Measurements from ENCODE around the gene SLC18A3.

SLC18A3 gene

GRCh38 chr10:49629431-49629881 is 19.3 kb downstream of the SLC18A3 start:
- no peak for DNase-seq

GRCh38 chr10:49631975-49632374 is 21.9 kb downstream of the SLC18A3 start:
- no peak for DNase-seq

DNA sequence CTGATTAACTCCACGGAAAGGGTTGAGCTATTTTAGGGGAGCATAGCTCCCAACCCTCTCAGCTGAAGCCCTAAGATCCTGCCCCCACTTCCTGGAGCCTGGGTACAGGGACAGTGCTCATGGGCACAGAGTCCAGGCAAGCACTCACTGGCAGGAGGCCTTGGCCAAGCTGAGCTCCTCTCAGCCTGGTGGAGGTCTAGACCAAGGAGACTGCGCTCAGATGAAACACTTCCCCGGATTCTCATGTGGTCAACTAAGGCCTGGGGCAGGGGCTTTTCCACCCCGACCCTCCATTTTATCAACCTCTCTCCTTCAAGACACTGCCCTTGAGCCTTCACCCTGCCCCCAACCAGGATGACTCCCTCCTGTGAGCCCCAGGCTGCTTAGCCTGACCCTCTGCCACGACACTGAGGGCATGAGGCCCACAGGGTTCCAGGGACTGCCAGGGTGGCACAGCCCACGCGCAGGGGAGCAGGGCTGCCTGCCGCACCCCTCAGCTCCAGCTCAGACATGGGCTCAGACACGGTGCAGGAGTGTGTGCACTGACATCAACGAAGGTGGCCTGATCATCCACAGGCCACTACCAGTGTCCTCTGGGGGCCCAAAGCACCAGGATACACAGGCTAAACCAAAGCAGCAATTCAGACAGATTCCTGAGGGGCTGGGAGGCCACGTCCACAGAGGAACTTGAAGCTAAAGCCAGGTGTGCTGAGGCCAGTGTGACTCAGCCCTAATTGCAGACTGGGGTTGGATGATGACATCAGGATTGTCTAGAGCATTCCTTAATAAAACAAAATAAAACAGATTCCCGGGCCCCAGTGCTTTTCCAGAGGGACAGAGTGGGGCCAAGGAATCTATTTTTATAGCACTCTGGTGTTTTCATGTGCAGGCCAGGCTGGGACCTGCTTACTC is 22.6 kb downstream of the SLC18A3 start:
- no peak for DNase-seq

DNA sequence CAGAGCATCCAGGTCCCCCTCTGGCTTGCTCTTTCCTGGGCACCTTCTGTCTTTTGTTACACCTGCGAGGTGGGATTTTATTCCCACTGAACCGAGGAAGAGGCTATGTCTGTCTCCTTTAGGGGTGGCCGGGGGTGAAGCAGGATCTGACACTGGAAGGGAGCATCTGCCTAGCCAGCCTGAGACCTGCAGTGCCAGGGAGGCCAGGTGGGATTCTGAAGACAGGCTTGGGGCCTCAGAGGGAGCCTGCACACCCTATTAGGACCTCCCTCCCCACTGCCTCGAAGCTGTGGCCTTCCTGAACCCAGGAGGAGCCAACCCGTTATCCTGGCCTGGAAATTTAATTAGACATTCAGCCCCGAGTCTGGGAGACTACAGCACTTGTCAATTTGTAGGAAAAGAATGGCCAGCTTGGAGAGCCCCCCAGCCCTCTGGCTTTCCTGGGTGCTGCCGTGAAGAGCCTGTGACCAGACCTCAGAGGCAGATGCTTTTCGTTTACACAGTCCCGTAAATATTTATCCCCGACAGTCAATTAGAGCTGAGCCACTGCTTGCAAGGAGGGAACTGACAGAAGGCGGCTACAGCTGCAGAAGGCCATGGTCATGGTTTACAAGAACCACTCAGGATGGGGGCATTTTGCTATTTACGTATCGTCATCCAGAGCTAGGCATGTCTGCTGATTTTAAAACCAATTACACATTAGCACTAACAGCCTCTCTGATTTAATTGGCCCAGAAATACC is 23.4 kb downstream of the SLC18A3 start:
- DNase-seq, result no peak

GRCh38 chr10:49634069-49634660 is 24.1 kb downstream of the SLC18A3 start:
- DNase-seq, result no peak

DNA sequence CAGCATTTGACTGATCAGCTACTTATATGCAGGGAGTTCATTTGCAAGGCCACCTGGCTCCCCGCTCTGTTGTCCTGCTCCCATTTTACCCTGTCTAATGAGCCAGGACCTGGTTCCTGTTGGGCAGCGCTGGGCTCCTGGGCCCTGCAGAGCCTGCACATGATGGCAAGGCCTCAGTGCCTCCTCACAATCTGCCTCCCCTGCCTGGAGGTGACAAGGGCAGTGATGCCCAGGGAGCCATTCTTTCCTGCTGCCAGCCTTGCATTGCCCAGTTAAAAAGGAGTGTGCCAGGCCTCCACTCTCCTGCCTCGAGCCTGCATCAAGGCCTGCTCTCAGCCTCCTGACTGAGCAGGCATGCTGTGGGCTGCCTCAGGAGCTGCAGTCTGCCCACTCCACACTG is 32.2 kb downstream of the SLC18A3 start:
- DNase-seq, result no peak

GRCh38 chr10:49643241-49644034 is 33.3 kb downstream of the SLC18A3 start:
- DNase-seq, result no peak

DNA sequence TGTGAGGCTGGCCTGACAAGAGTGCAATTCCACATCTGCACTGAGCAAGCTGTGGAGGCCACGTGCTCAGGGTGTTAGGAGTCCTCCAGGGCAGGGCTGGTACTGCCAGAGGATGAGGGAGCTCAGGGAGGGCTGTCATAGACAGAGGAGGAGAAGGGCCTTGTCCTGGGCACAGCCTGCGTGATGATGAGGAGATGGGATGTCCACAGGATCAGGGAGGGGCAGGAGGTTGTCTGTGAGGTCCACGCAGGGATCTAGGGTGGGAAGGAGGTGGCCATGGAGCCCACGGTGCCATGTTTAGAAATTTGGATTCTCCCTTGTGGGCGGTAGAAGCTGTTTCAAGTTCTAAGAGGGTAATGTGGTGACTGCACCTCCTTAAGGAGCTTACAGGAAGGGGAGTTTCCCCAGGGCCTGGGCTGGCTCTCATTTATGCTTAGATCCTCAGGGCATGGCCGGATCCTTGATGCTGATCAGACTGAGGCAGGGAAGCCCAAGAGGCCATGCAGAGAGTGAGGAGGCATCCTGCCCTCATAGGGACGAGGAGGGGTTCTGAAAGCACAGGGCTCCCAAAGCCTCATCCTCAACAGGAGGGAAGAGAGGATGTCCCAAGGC is 34.0 kb downstream of the SLC18A3 start:
- DNase-seq, result no peak

DNA sequence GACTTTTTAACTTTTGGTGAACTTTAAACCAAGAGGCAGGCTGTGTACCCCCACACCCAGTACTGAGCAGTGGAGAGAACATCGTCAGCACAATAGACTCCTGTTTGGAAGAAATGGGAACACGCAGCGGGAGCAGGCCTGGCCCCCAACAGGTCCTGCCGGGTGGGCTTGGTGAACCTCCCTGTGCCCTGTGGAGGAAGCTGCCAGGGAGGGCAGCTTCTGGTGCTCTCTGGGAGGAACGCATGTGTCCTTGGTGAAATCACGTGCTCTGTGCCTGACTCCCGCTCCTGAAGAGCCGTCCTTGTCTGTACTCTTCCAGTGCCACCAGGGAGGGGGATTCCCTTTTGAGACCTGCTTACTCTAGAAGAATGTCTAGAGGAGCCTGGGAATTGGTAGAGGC is 35.3 kb downstream of the SLC18A3 start:
- no peak for DNase-seq

DNA sequence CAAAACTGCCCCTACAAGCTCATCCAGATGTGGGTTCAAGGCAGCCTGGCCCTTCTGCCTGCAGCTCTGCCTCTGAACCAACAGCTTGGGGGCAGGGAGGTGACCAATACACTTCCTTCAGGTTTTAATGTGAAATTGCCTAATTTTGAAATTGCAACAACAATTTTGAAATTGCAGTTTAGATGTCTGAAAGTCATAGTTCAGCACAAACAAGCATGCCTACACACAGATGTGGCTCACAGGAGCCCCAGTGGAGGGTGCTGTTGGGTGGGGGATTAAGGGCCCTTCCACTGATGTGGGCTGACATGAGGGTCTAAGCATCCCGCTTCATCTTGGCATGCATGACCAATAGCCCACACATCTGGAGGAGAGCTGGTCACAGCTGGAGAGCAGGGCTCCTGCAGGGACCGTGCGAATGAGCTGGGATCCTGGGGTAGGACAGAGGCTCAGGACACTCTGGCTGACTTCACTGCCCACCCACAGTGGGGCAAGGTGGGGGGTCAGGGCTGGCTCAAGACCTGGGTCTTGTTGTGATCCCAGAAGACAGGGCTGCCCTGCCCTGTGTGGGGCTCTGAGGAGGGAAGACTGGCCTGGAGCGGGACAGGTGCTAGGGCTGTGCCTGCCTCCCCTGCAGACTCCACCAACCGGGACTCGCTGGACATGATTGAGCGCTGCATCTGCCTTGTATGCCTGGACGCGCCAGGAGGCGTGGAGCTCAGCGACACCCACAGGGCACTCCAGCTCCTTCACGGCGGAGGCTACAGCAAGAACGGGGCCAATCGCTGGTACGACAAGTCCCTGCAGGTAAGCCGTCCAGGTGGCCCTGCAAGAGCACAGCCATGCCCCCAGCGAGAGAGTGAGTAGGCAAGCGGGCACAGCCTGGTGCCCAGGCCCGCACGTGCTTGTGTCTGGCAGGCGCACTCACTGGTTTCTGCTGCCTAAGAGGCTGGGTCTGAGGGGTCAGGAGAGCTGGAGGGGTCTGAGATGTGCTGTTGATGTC is 36.1 kb downstream of the SLC18A3 start:
- DNase-seq, result no peak

DNA sequence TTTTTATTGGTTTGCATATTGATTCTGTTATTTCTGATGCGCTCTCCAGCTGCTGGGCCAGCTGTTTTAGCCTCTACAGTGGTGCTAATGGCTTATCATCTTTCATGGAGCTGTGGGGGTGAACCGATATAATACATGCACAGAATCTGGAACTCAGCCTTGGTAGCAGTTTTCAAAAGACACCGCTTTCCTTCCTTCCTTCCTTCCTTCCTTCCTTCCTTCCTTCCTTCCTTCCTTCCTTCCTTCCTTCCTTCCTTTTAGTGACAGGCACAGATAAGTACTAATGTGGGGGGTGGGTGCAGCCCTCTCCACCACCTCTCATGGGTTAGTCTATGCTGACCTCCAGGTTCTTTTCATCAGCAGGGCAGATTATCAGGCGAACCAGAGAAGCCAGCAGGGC is 37.4 kb downstream of the SLC18A3 start:
- DNase-seq, result no peak

DNA sequence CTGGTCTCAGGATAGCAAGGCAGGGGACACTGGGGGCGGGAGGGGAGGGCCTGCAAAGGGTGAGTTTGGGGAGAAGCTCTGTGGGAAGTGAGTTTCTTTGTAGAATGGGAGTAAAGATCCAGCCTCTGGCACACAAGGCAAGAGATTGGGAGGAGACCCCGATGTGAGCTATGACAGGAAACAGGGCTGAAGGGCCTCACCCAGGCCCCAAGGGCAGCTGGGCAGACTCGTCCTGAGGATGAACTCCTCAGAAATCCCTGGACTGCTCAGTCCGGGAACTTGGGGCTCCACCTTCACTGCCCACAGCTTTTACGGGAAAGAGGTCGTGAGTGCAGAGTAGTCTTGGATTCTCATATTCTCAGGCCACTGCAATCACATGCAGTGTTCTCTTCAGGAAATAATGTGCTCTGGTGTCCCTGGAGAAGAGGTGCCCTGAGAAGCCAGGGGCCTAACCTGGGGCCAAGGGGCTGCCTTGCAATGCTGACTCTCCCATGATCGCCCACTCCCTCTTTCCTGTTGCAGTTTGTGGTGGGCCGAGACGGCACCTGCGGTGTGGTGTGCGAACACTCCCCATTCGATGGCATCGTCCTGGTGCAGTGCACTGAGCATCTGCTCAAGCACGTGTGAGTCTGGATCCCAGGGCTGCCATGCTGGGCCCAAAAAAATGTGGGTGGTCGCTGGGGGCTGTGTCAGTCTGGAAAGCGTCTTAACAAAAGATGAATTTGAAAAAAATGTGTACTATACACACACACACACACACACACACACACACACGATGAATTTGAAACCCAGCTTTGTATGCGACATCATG is 38.1 kb downstream of the SLC18A3 start:
- DNase-seq, result no peak

DNA sequence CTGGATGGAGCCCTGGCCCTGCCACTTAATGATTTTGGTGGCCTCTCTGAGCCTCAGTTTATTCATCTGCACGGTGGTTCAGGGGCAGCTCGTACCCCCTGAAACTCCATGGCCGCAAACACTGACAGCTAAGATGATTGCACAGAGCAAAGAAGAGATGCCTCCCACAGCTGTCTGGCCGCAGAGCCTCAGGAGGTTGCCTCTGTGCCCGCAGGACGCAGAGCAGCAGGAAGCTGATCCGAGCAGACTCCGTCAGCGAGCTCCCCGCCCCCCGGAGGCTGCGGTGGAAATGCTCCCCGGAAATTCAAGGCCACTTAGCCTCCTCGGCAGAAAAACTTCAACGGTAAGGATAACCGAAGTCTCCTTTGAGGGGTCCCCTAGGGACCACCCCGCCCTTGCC is 39.2 kb downstream of the SLC18A3 start:
- DNase-seq, result no peak

DNA sequence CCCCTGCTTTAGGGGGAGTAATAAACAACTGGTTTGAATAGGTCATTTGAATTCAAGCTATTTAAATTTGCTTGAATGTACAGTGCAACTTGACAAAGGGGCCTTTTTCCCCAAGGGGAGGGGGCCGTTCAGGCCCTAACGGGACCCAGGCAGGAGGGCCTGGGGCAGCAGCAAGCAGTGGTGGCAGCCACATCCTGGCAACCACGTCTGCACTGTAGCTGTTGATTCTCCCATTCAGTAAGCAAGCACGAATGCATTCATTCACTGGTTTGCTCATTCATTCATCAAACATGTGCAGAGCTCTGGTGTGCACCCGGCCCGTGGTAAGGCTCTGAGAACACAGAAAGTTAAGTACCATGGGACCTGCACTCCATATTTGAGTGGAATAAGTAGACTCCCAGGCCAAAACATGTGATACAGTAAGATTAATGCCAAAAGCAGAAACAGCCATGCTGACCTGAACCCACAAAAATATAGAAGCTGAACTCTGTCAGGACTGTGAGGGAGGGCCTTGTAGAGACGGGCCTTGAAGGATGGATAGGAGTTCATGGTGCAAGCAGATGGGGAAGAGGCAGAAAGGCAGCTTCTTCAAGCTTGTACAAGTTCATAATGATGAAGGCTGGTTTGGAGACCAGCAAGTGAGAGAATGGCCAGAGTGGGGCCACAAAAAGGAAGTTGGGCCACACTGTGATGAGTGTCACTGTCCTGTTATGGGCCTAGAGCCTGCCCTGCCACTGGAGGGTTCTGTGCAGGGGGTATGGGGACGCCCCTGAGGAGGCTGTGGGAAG is 40.0 kb downstream of the SLC18A3 start:
- DNase-seq, result no peak

- DNase-seq, result no peak
These were observed 40.6 kb downstream of the SLC18A3 start for GRCh38 chr10:49650724-49651034.

DNA sequence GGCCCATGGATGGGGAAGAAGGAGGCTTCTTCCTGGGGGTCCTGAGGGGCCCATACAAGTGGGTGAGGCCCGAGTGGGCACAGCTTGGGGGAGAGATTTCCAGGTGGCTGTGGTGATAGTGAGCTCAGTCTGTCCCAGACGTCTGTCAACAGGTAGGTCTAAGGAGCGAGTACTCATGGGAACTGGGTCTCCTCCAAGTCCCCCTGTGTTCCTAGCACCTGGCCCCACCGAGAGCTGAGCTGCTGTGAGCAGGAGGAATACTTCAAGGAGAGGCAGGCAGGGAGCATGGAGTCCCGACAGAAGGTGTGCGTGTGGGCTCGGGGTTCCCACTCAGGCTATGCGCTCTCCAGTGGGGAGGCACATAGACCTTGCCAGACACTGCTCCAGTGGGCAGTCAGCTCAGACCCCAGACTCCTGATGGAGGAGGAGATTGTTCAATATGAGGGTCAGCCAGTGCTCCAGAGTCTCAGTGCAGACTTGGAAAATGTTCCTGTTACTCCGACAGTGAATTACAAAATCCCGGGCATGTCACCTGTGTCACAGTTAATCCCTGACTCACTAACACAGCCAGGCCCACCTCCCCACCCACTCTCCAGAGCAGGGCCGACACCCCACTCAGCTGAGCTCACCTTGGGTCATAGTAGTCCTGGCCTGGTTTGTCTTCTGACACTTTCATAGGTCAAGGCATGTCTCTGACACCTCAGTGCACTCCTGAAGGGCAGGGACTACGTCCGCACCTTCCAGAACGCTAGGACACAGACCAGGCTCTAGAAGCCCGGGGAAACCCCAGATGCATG is 41.1 kb downstream of the SLC18A3 start:
- no peak for DNase-seq

DNA sequence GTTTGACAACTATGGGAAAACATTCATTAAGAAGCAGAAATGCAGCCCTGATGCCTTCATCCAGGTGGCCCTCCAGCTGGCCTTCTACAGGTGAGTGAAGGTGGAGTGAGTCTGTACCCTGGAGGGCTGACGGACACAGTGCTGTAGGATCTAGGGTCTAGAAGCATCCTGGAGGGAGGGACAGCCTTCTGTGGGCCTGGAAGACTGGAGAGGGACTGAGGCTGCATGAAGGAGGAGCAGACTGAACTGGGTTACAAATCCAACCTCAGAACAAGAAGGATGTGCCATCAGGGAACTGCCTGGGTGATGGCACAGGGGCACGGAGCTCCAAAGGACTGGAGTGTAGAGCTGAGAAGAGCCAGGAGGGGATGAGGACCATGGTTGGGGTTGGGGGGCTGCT is 41.8 kb downstream of the SLC18A3 start:
- DNase-seq, result no peak

DNA sequence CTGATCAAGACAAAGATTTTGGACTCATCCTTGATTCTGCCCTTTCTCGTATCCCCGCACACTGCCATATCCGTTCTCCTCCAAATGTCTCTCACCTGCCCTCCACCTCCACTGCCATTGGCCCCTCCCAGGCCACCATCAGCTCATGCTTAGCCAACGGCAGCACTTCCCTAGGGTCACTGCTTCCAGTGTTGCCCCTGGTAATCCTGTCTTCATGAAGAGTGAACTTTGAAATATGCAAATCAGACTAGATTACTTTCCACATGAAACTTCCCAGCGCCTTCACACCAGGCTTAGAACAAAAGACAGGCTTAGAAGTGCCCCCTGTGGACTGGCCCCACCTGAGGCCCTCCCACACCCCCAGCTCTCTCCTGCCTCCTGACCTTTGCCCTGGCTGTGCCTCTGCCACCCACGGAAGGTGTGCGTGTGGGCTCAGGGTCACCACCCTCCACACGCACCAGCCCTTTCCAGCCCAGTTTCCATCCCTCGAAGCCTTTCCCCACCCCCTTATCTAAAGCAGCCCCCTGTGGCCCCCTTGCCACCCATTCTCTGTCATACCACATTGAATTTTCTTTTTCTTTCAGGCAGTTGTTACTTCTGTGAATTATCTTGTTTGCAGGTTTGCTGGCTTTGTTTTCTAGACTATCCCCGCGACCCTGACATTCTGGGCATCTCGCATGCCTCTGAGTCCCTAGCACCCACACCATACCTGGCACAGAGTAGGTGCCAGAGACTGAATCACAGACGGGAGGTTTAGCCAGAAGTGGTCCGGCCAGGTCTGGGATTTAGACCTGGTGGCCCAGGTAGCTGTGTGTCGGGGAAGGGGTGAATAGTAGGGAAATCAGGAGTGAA is 42.5 kb downstream of the SLC18A3 start:
- DNase-seq, result no peak

All from CD4-positive, alpha-beta T cell treated with Interleukin-12 subunit alpha and Interleukin-12 subunit beta, for 1 hour (primary cell).